ENCODE results near the gene SMIM7.
"Not testable (repeated sequence)": the region's sequence is repeated elsewhere in the genome, so short reads cannot be mapped to it uniquely, and the experiment has no call there.

Gene SMIM7

DNA sequence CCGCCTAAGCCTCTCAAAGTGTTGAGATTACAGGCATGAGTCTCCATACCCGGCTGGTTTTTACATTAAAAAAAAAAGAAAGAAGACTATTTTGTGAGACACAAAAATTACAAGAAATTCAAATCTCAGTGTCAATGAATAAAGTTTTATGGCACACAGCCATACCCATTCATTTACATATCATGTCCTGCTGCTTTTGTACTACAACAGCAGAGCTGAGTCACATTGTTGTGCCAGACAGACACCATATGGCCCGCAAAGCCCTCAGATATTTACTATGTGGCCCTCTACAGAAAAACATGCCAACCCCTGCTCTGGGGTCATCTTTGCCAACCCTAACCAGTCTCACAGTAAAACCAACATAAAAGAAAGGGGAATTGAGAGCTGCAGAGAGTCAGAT, 5.3 kb downstream of the SMIM7 start:
- Histone ChIP-seq H3K27me3 (replicated peaks; ENCODE audit: control insufficient read depth, insufficient read depth, low read length) (no peaks in the 10 kb centered on the region), H3K36me3 (ENCODE audit: control insufficient read depth, insufficient read depth, low read length, severe bottlenecking) (peaks cover 76% of the 10 kb centered on the region)

DNA sequence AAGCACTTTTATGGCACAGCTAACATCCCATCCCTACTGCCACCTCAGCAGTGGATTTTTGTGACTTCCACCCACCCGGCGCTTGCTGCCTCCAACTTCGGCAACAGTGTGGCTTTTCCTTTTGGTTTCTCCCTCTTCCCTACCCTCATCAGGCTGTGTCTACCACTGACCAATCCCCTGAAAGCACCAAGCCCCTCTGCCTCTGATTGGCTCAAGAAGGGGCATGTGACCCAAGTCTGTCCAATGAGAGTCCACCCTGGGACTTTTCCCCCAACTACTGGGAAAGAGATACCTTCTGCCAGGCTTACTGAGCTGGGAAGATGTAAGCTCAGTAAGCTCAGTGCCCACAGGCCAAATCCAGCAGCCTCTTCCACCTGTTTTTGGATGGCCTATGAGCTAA, 5.8 kb downstream of the SMIM7 start:
- H3K36me3 ChIP-seq (ENCODE audit: control insufficient read depth, insufficient read depth, low read length, severe bottlenecking) = peaks cover 76% of the 10 kb centered on the region
- no peak overlapping the region for H3K4me3 ChIP-seq (ENCODE audit: low read length)
- DNase-seq (ENCODE audit: low read depth) = no peak
- no peaks in the 10 kb centered on the region for H3K9me3 ChIP-seq (ENCODE audit: control insufficient read depth, low read length)
- no peaks in the 10 kb centered on the region for H3K27me3 ChIP-seq (replicated peaks; ENCODE audit: control insufficient read depth, insufficient read depth, low read length)
- H3K4me1 ChIP-seq (ENCODE audit: control insufficient read depth, insufficient read depth, low read length) = peaks cover 29% of the 10 kb centered on the region
- H3K9ac ChIP-seq (ENCODE audit: low read length) = no peak overlapping the region

More for the DNA sequence above, 5.3 kb downstream of the SMIM7 start:
- Histone ChIP-seq H3K4me3 (ENCODE audit: low read length) (no peak overlapping the region), H3K9me3 (ENCODE audit: control insufficient read depth, low read length) (no peaks in the 10 kb centered on the region), H3K9ac (ENCODE audit: low read length) (no peak overlapping the region), H3K4me1 (ENCODE audit: control insufficient read depth, insufficient read depth, low read length) (peaks cover 27% of the 10 kb centered on the region)
- no peak for DNase-seq (ENCODE audit: low read depth)

GRCh38 chr19:16652854-16653253, 7.1 kb downstream of the SMIM7 start:
- peaks cover 68% of the 10 kb centered on the region for H3K36me3 ChIP-seq (ENCODE audit: control insufficient read depth, insufficient read depth, low read length, severe bottlenecking)
- H3K9me3 ChIP-seq (ENCODE audit: control insufficient read depth, low read length) = no peaks in the 10 kb centered on the region
- peaks cover 22% of the 10 kb centered on the region for H3K4me1 ChIP-seq (ENCODE audit: control insufficient read depth, insufficient read depth, low read length)
- DNase-seq (ENCODE audit: low read depth) = no peak
- no peak overlapping the region for H3K9ac ChIP-seq (ENCODE audit: low read length)
- H3K4me3 ChIP-seq (ENCODE audit: low read length) = no peak overlapping the region
- no peaks in the 10 kb centered on the region for H3K27me3 ChIP-seq (replicated peaks; ENCODE audit: control insufficient read depth, insufficient read depth, low read length)

GRCh38 chr19:16651421-16652188, 8.3 kb downstream of the SMIM7 start:
- H3K9me3 ChIP-seq (ENCODE audit: control insufficient read depth, low read length); H3K9ac ChIP-seq (ENCODE audit: low read length); H3K4me3 ChIP-seq (ENCODE audit: low read length); DNase-seq (ENCODE audit: low read depth); H3K27me3 ChIP-seq (replicated peaks; ENCODE audit: control insufficient read depth, insufficient read depth, low read length): not testable (repeated sequence)
- H3K36me3 ChIP-seq (ENCODE audit: control insufficient read depth, insufficient read depth, low read length, severe bottlenecking) = peaks cover 65% of the 10 kb centered on the region
- H3K4me1 ChIP-seq (ENCODE audit: control insufficient read depth, insufficient read depth, low read length) = peaks cover 28% of the 10 kb centered on the region

GRCh38 chr19:16650821-16651220, 9.1 kb downstream of the SMIM7 start:
- Histone ChIP-seq H3K9me3 (ENCODE audit: control insufficient read depth, low read length) (no peaks in the 10 kb centered on the region), H3K36me3 (ENCODE audit: control insufficient read depth, insufficient read depth, low read length, severe bottlenecking) (peaks cover 67% of the 10 kb centered on the region), H3K4me3 (ENCODE audit: low read length) (no peak overlapping the region), H3K27me3 (replicated peaks; ENCODE audit: control insufficient read depth, insufficient read depth, low read length) (no peaks in the 10 kb centered on the region), H3K9ac (ENCODE audit: low read length) (no peak overlapping the region), H3K4me1 (ENCODE audit: control insufficient read depth, insufficient read depth, low read length) (peaks cover 31% of the 10 kb centered on the region)
- DNase-seq (ENCODE audit: low read depth) = no peak

GRCh38 chr19:16649734-16650133, 10.2 kb downstream of the SMIM7 start:
- peak overlapping the region; percentile 4 for H3K9ac ChIP-seq (ENCODE audit: low read length)
- peak overlapping the region; percentile 32 for H3K4me3 ChIP-seq (ENCODE audit: low read length)
- no peaks in the 10 kb centered on the region for H3K9me3 ChIP-seq (ENCODE audit: control insufficient read depth, low read length)
- H3K4me1 ChIP-seq (ENCODE audit: control insufficient read depth, insufficient read depth, low read length) = peaks cover 35% of the 10 kb centered on the region
- H3K27me3 ChIP-seq (replicated peaks; ENCODE audit: control insufficient read depth, insufficient read depth, low read length) = no peaks in the 10 kb centered on the region
- DNase-seq (ENCODE audit: low read depth) = no peak
- peaks cover 68% of the 10 kb centered on the region for H3K36me3 ChIP-seq (ENCODE audit: control insufficient read depth, insufficient read depth, low read length, severe bottlenecking)

DNA sequence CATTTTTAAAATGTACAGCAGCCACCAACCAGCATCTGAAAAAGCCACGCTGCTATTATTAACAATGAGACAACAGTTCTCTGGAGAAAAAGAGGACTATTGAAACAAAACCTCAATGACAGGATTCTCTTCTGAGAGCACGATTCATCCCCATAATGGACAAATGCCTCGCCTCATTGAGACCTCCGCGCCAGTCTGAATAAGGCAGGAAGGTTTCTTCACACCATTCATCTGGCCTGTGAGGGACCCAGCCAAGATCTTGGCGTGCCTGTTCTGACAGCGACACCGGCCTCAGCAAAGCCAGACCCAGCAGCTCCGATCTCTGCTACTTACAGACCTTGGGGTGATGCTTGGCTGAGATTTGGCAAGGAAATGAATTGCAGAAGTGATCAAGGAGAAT, 14.8 kb downstream of the SMIM7 start:
- no peak for DNase-seq (ENCODE audit: low read depth)
- peaks cover 64% of the 10 kb centered on the region for H3K36me3 ChIP-seq (ENCODE audit: control insufficient read depth, insufficient read depth, low read length, severe bottlenecking)
- H3K4me1 ChIP-seq (ENCODE audit: control insufficient read depth, insufficient read depth, low read length) = peaks cover 26% of the 10 kb centered on the region
- no peak overlapping the region for H3K9ac ChIP-seq (ENCODE audit: low read length)
- H3K27me3 ChIP-seq (replicated peaks; ENCODE audit: control insufficient read depth, insufficient read depth, low read length) = no peaks in the 10 kb centered on the region
- H3K9me3 ChIP-seq (ENCODE audit: control insufficient read depth, low read length) = no peaks in the 10 kb centered on the region
- no peak overlapping the region for H3K4me3 ChIP-seq (ENCODE audit: low read length)

GRCh38 chr19:16641695-16642094, 18.2 kb downstream of the SMIM7 start:
- H3K9ac ChIP-seq (ENCODE audit: low read length) = no peak overlapping the region
- no peaks in the 10 kb centered on the region for H3K27me3 ChIP-seq (replicated peaks; ENCODE audit: control insufficient read depth, insufficient read depth, low read length)
- peaks cover 82% of the 10 kb centered on the region for H3K36me3 ChIP-seq (ENCODE audit: control insufficient read depth, insufficient read depth, low read length, severe bottlenecking)
- H3K4me3 ChIP-seq (ENCODE audit: low read length) = no peak overlapping the region
- no peaks in the 10 kb centered on the region for H3K9me3 ChIP-seq (ENCODE audit: control insufficient read depth, low read length)
- DNase-seq (ENCODE audit: low read depth) = no peak
- peaks cover 12% of the 10 kb centered on the region for H3K4me1 ChIP-seq (ENCODE audit: control insufficient read depth, insufficient read depth, low read length)

DNA sequence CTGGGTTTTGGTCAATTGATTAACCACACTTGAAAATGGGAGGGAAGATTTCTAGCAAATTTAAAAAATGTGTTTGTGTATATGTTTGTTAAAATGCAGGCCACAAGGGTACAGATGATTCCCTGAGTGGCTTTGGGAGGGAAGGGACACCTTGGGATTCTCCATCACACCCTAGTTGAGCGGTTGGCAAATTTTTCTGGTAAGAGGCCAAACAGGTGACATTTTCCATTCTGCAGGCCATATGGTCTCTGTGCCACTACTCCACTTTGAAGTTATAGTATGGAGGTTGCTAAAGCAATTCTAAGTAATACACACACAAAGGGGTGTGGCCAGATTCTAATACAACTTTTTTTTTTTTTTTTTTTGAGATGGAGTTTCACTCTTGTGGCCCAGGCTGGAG, 19.0 kb downstream of the SMIM7 start:
- Histone ChIP-seq H3K27me3 (replicated peaks; ENCODE audit: control insufficient read depth, insufficient read depth, low read length) (no peaks in the 10 kb centered on the region), H3K36me3 (ENCODE audit: control insufficient read depth, insufficient read depth, low read length, severe bottlenecking) (peaks cover 78% of the 10 kb centered on the region), H3K9me3 (ENCODE audit: control insufficient read depth, low read length) (no peaks in the 10 kb centered on the region), H3K4me3 (ENCODE audit: low read length) (no peak overlapping the region), H3K9ac (ENCODE audit: low read length) (no peak overlapping the region), H3K4me1 (ENCODE audit: control insufficient read depth, insufficient read depth, low read length) (peaks cover 8% of the 10 kb centered on the region)
- no peak for DNase-seq (ENCODE audit: low read depth)

DNA sequence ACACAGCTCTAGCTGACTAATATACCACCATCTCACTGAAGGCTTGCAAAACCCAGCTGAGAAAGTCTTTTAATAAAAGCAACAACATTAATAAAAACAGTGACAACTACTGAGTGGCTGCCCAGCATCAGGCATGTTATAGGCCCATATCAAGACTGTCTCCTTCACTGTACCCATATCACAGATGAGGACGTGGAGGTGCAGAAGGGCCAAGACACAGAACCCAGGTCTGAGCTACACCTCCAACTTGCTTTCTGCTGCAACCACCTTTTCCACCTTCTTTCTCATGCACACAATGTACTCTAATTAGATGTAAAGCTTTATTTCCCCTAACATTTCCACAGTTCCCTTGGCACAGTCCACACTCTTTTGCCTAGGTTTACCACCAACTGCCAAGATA, 21.3 kb downstream of the SMIM7 start:
- Histone ChIP-seq H3K36me3 (ENCODE audit: control insufficient read depth, insufficient read depth, low read length, severe bottlenecking) (peaks cover 66% of the 10 kb centered on the region), H3K4me1 (ENCODE audit: control insufficient read depth, insufficient read depth, low read length) (peaks cover 4% of the 10 kb centered on the region), H3K4me3 (ENCODE audit: low read length) (no peak overlapping the region), H3K27me3 (replicated peaks; ENCODE audit: control insufficient read depth, insufficient read depth, low read length) (no peaks in the 10 kb centered on the region), H3K9ac (ENCODE audit: low read length) (no peak overlapping the region), H3K9me3 (ENCODE audit: control insufficient read depth, low read length) (no peaks in the 10 kb centered on the region)
- no peak for DNase-seq (ENCODE audit: low read depth)

GRCh38 chr19:16637535-16637934, 22.4 kb downstream of the SMIM7 start:
- peak; percentile 46 for DNase-seq (ENCODE audit: low read depth)
- Histone ChIP-seq H3K4me3 (ENCODE audit: low read length) (no peak overlapping the region), H3K9ac (ENCODE audit: low read length) (no peak overlapping the region), H3K9me3 (ENCODE audit: control insufficient read depth, low read length) (no peaks in the 10 kb centered on the region), H3K36me3 (ENCODE audit: control insufficient read depth, insufficient read depth, low read length, severe bottlenecking) (peaks cover 61% of the 10 kb centered on the region), H3K4me1 (ENCODE audit: control insufficient read depth, insufficient read depth, low read length) (peaks cover 4% of the 10 kb centered on the region), H3K27me3 (replicated peaks; ENCODE audit: control insufficient read depth, insufficient read depth, low read length) (no peaks in the 10 kb centered on the region)

GRCh38 chr19:16631465-16631864, 28.5 kb downstream of the SMIM7 start:
- Histone ChIP-seq H3K4me3 (ENCODE audit: low read length) (no peak overlapping the region), H3K4me1 (ENCODE audit: control insufficient read depth, insufficient read depth, low read length) (peaks cover 10% of the 10 kb centered on the region), H3K9ac (ENCODE audit: low read length) (no peak overlapping the region), H3K9me3 (ENCODE audit: control insufficient read depth, low read length) (no peaks in the 10 kb centered on the region), H3K36me3 (ENCODE audit: control insufficient read depth, insufficient read depth, low read length, severe bottlenecking) (peaks cover 24% of the 10 kb centered on the region), H3K27me3 (replicated peaks; ENCODE audit: control insufficient read depth, insufficient read depth, low read length) (no peaks in the 10 kb centered on the region)
- DNase-seq (ENCODE audit: low read depth) = no peak
